HG03139 (cell line): ENCODE results near the gene CTSE.

Source experiments
- ATAC-seq: cut with Tn5 transposase; IDR thresholded peaks from one replicate; pipeline ENCODE4 v1.9.1; 2021; ENCODE audit not compliant: unreplicated experiment

Gene CTSE

DNA sequence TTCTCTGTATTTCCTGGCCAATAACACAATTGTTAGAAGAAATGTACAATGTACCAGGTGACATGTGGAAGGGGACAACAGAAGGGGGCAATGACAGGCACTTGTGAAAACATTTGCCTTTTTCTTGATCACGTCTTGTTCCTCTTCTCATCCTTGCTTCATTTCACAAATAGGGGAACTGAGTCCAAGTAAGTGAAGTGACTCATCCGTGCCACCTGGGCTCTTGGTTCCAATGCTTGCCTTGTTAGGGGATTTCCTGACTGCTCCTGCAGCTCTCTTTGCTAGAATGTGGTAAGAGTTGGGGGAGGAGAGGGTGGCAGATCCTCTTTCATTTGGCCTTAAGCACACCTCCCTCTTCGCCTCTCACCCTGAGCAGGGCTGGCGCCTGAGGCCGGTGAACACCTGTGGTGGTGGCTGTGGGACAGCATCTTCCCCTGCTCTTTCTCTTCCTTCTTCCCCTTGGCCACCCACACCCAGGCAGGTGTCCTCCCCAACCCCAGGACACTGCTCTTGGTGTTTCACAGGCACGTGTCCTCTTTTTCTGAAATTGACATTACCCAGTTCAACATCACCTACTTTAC is 27.1 kb upstream of the CTSE start:
- ATAC-seq, result peak; percentile 77

DNA sequence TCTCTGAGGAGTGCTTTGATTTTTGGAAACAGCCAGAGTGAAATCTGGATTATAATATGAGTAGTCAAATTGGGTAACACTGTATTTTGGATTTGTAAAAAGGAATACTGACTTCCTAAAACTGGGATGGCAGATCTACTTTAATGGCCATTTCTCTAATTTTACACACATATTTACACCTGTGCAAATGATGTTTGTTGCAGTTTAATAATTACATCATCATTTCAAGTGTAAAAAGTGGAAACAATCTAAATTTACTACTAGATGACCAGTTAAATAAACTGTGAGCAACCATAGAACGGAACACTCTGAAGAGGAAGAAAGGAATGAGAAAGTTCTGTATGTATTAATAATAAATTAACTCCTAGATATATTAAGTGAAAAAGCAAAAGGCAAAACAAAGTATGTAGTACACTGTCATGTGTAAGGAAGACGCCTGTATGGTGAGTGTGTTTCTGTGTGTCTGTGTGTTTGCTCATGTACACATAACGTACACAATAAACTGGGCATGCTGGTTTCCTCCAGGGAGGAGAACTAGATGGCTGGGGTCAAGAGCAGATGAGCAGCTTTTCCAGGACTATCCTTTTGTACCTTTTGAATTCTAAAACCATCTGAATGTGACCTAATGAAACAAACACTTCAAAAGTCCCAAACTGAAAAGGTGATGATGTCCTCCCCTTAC is 26.4 kb upstream of the CTSE start:
- no peak for ATAC-seq

DNA sequence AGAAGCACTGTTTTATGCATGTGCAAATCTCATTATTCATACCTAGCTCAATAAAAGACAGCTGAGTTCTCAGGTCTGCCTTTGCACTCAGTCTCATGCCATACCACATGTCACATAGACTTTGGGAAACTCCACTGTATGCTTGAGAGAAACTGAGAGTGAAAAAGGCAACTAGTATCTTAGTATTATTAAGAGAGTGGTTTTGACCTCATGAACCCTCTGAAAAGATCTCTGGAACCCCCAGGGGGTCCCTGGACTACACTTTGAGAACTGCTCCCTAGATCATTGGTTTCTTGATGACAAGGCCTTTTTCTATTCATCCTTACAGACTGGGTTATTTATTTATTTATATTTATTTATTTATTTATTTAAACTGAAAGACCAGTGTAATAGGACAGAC is 25.6 kb upstream of the CTSE start:
- ATAC-seq, result no peak

DNA sequence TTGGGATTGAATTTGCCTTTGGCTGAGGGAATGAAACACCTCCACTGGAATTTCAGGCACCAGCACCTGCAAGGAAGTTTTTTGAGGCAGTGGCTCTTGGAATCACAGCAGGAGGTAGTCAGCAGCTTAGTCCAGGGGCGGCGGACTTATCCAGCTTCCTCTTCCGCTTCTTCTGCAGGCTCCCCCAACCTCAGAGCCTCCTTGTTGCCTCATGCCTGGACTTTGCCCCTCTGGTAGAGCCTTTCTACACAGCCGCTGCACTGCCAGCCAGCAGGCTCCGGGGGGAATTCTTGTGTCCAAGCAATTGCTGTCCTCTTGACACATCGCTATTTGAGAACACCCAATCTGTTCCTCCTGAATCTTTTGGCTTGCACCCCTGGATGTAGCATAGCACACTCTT is 24.9 kb upstream of the CTSE start:
- no peak for ATAC-seq

GRCh38 chr1:206047271-206047670 is 23.6 kb upstream of the CTSE start:
- no peak for ATAC-seq

DNA sequence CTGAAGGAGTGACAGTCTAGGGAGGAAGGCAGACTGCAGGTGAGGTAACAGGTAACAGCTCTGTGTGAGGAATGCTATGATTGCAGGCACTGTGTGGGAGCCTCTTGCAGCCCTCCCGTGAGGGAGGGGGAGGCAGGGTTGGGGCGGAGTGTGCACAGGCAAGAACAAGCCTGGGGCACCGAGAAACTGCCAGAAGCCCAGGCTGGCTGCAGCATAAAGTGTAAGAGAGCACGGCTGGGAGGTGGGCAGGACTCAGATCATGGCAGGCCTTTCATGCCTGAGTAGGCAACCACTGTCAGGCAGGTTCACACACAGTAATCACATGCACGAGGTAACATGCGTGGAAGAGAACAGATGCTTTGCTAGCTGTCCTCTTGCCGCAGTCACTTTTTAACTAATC is 17.9 kb upstream of the CTSE start:
- ATAC-seq, result peak; percentile 57

GRCh38 chr1:206040328-206040727 is 16.6 kb upstream of the CTSE start:
- ATAC-seq, result no peak

DNA sequence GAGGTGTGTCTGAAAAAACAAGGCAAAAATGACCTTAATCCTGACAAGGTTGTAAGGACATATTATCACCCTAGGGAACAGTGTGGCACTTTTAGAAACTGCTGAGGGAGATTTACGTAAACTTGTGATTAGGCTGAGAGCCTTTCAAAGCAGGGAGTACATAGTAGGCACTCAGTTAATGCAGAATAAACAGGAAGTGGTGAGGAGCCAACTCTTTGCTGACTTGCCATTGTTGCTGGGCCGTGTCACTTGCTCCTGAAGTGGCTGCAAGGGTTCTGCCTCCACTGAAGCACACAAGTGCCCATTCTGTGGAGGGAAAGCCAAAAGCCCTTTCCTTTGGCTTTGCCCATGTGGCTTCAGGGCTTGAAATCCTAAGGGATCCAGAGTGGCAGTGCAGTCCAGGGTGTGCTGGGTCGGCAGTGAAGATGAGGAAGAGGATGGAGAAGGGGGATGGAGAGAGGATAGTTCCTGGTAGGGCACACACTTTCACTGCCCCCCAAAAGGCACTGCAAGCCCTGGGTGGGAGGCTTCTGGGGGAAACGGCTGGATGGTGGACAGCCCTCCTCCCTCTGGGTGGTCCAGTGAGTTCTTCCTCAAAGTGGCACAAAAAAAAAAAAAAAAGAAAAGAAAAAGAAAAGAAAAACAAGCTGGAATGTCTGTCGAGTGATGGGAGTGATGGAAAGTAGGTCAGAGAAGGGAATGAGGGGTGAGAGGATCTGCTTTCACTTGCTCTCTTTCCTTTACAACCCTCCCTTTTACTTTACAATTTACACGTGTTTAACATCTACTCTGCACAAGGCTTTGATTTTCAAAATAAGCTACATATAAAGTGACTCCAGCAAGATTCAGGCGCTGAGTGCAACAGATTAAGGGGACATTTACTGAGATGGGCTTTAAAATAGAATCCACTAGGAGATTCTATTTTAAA is 15.6 kb upstream of the CTSE start:
- ATAC-seq, result no peak

DNA sequence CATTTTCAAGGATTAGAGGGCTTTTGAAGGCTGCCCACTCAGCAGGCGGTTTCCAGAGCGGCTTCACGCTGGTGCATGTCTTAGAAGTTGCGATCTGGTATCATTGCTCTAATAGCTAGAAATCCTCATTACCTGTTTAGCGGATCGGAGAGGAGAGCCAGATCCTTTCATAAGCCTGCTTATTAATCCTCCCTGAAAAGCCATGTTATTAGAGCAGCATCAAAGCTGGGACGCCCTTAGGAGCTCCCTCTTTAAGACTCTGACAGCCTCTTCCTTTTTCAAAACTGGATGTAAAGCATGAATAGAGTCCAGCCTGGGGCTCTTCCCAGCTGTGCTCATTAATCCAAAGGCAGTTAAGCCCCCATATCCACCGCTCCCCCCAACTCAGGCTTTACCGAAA is 13.9 kb upstream of the CTSE start:
- ATAC-seq, result no peak

DNA sequence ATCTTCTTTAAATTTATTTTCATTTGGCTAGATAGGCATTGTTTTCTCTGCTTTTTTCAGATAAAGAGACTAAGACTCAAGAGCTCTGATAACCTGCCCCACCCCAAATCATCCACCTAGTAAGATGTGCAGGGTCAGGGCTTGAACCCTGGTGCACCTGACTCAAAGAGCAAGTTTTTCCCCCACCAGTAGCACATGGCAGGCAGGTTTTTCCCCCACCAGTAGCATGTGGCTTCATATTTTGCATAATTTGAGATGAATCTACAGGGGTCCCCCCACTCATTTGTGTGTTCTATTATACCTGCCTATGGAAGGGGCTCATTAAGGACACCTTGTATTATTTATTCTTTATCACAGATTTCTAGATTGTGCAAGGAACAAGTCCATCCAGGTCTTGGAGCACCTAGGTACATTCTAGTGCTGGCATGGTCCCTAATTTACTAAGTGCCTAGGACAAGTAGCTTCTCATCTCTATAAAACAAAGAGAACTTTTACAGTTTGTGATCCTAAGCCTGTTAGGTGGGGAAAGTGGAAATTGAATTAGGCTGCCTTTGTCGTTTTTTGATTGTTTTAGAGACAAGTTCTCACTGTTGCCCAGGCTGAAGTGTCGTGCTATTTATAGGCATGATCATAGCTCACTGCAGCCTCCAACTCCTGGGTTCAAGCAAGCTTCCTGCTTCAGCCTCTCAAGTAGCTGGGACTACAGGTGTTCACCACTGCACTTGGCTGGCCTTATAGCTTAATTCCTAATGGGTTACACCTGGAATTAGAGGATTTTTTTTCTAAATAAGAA is 13.2 kb upstream of the CTSE start:
- no peak for ATAC-seq

DNA sequence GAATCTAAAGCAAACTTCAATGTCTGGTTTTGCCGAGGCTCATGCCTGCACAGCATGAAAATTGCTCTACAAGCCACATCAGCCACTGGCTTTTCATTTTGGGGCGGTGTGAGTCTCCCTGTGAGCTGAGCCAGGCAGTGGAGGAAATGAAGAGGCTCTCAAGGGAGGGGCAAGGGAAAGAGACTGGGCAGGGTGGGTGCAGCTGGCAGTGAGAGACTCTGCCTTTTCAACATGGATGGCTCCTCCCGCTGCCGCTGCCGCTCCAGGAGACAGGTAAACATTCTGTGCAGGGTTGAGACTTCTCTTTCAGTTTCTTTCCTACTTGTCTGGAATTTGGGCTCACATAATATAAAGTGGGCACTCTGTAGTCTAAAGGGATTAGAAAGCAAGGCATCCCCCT is 11.3 kb upstream of the CTSE start:
- no peak for ATAC-seq

GRCh38 chr1:206032380-206033140 is 8.9 kb upstream of the CTSE start:
- no peak for ATAC-seq

DNA sequence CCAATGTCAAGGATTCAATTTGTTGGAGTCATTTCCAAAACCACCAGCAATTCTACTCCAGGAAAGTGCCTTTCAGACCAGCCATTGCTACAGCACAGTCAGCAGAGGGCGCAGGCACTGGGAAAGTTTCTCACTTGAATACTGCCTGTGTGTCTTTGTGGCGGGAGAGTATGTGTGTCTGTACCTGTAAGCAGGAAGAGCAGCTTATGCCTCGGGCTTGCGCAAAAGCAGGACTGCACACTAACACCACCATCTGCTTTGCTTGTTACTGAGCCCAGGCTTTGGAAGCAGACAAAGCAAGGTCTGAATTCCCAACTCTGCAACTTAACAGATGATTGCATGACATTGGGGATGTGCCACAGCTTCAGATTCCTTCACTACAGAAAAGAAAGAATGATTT is 7.0 kb upstream of the CTSE start:
- ATAC-seq, result peak; percentile 76

DNA sequence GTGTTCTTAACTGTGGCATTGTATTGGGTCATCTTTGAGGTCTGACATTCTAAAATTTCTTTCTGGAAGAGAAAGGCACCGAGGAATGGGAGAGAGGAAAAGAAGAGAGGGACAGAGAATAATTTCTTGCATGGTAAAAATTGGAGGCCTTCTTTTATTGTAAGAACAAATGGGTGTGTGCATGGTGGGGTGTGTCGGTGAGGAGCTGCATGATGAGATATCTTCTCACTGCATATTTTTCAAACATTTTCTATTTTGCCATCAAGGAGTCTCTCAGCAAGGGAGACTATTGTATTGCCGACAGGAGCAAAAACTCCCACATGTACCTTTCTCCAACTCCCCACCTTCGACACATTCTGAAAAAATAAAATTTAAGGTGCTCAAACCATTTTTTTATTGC is 6.5 kb upstream of the CTSE start:
- ATAC-seq, result no peak

GRCh38 chr1:206029484-206029883 is 5.8 kb upstream of the CTSE start:
- ATAC-seq, result no peak

DNA sequence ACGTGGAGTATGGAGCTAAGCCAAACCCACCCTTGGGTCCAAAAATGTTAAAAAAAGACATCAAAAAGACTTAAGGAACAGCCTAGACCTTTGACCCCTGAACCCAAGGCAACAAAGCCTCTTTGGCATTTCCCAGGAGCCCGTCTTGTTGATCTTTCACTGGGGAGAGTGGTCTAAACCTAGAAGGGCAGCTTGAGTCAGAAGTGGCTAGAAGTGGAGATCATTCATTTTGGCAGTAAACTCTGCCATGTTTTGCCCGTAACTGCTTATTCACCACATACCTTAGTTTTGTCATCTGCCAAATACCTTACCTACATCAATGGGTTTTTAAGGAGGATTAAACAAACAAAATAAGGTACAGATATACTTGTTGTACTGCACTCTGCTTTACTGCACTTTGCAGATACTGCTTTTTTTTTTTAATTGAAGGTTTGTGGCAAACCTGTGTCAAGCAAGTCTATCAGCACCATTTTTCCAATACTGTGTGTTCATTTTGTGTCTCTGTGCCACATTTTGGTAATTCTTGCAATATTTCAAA is 1.7 kb upstream of the CTSE start:
- ATAC-seq, result no peak

- no peak for ATAC-seq
Observed at GRCh38 chr1:206022766-206023165, 929 bp downstream of the CTSE start.

DNA sequence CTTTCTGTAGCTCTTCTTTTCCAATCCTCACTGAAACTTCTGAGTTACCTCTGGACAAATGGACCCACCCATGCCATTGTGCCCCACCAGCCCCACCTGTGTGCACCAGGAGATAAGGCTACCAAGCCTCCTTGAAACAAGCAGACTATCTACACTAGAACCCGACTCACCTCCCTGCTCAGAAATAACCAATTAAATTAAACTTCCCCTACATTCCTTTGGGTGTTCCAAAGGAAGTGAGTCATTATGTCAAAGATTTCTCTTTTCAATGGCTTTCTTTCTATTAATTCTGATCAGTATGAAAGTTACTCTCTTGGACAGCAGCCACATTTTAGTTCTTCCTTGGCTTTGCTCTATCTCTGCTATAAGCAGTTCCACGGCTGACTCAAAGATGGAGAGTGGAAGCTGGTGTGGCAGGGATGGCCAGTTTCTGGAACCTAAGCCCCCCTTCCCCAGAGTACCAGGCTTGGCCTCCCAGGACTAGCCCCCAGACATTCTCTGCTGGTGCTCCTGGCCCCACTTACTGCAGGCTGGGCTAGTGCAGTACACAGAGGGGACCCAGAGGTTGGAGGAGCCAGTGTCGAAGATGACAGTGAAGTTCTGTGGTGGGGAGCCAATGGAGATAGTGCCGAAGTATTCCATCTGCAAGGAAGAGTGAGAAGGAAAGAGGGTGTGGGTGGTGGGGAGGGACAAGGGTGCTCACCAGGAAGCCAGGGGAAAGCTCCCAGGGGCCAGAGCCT is 1.9 kb downstream of the CTSE start:
- no peak for ATAC-seq

DNA sequence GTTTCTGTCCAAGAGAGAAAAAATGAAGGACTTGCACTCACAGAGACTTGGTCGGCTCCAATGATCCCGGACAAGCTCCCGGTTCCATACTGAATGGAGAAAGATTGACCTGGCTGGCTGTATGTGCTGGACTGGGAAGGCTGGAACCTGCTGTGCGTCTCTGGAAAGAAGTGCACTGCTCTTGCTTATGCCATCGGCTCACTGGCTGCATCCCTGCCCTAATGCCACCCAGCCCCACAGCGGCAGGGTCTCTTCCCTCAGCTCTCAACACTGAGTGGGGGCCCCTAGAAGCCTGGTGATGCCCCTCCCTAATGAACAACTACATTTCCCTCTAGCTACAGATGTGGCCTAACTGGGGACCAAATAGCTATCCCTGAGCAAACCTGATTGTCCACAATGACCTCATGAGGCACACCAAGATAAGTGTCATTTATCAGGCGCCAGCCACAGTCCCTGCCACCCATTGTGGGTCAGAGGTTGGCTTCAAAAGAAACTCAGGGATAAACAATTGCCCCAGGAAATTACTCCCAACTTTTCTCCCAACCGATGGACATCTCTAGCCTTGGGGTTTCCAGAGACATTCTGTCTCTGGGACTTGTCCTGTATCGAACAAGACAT is 2.6 kb downstream of the CTSE start:
- no peak for ATAC-seq
